Erythroblast (primary cell): ENCODE measurements around the gene POP5.

Source experiments
- GATA1 ChIP-seq: IDR thresholded peaks from 2 replicates; pipeline ENCODE4 v1.6.1; 2011; ENCODE audit warnings: low read depth, mild to moderate bottlenecking, control low read depth, low read length, moderate library complexity
- POLR2A ChIP-seq: IDR thresholded peaks from 2 replicates; pipeline ENCODE4 v1.6.1; 2011; ENCODE audit warnings: mild to moderate bottlenecking, low read length

DNA sequence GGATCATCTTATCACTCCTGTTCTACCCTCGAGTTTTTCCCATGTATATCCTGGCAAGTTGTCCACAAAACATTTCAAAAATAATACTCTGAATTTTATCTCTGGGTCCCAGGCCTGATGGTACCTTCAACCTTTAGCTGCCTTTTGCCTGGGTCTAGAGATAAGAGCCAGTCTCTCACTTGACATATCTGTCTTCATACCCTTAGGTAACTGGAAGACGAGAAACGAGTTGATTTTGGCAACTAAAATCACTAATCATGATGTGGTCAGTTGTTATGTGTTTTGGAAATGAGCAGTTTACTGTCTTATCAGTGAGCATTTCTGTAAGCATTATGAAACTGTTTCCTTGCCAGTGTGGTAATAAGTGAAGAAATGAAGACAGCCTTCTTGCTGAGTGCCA is 40.8 kb downstream of the POP5 start:
- TF ChIP-seq POLR2A (no peak), GATA1 (peak; percentile 87)
